HG03457 (cell line): Measurements from ENCODE around the gene PRCC.

ENCODE experiments used
- ATAC-seq: cut with Tn5 transposase; IDR thresholded peaks from one replicate; pipeline ENCODE4 v1.9.1; 2021; ENCODE audit warnings: moderate number of reproducible peaks; ENCODE audit not compliant: unreplicated experiment

PRCC gene

GRCh38 chr1:156840898-156841279 lies 73.6 kb downstream of the PRCC start:
- ATAC-seq: no peak

GRCh38 chr1:156841295-156841855 lies 74.0 kb downstream of the PRCC start:
- no peak for ATAC-seq

GRCh38 chr1:156842618-156843300 lies 75.4 kb downstream of the PRCC start:
- ATAC-seq: no peak

- no peak for ATAC-seq
These were observed 76.8 kb downstream of the PRCC start for GRCh38 chr1:156844102-156844501.

- no peak for ATAC-seq
These were observed 77.3 kb downstream of the PRCC start for GRCh38 chr1:156844638-156845037.

- no peak for ATAC-seq
These were observed 78.0 kb downstream of the PRCC start for GRCh38 chr1:156845055-156845952.

DNA sequence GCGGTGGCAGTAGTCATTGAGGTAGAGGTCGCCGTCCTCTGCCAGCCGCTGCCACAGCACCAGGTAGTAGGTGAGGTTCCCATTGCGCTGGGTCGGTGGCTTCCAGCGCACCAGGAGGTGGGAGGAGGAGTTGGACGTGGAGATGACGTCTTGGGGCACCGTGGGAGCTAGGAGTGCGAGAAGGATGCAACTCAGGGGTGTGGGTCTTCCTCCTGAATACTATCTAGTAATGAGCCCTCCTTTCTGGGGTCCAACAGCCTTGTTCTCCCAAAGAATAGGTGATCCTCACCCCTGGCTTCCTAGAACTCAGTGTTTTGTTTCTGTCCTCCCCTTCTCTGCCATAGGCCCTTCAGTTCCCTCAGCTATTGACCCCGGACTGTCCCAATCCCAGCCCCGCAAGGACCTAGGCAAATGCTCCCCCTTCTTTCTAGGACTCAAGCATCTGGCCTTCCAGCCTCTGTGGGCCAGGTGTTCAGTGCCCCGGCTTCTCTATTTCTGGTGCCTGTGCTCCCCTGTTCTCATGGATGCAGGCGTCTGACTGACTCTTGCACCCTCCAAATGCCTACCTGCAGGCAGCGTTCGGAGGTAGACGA lies 78.7 kb downstream of the PRCC start:
- no peak for ATAC-seq

GRCh38 chr1:156846643-156847042 lies 79.3 kb downstream of the PRCC start:
- no peak for ATAC-seq

DNA sequence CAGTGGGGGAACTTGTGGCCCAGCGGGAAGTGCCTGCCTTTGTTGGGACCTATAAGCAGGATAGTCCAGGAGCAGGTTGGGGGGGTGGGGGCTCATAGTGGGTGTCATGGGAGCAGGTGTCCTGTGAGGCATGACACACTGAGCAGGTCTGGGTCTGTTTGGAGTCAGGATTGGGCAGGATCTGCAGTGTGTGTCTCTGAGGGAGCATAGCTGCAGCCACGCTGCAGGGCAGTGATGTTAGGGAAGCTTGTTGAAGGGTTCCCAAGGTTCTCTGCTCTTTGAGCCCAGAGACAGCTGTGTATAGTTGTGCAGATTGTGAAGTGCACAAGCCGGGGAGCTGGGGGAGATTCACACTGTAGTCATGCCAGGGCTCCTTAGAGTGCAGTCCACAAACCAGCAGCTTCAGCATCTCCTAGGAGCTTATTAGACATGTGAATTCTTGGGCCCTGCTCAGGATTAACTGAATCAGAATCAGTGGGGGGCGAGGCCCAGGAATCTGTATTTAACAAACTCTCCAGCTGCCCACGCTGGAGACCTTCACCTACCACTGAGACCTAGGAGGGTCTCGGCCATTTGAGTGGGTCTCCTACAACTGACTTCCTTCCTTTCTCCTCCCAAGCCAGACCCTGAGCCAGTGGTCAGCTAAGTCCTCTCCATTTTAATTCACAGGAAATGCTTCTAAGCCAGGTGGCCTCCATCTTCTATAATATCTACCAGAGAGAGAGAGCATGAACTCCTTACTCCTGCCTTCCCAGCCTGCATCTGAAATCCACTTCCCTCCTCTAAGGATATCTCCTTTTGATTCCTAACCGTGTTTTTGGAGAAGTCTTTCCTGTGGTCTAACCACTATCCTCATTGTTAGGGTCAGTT lies 80.5 kb downstream of the PRCC start:
- no peak for ATAC-seq

DNA sequence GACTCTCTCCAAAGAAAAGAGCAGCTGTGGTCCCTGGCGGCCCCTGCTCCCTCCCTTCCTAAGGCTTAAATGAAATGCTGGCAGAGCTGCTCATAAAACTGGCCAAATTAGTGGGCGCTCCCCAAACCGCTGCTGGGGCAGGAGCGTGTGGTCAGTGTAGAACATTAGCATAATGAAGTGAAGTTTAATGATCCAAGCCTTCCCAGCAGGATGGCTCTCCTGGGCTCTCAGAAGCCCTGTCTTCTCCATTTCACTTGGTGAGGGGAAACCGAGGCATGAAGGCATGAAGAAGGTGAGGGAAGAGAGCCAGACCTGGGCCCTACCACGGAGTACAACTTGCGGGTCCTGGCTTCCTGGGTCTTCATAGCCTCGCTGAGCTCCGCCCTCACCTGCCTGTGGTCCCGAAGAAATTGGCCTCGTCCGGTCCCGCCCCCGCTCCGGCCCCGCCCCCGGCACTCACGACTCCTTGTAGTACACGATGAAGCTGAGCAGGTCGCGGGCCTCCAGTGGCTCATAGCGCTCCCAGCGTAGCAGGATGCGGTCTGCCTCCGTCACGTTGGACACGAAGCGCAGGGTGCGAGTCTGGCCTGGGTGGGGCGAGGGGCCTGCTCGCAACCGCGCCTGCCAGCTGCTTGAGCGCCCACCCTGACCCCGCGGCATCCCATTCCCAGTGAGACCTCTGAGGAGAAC lies 81.3 kb downstream of the PRCC start:
- ATAC-seq: no peak

DNA sequence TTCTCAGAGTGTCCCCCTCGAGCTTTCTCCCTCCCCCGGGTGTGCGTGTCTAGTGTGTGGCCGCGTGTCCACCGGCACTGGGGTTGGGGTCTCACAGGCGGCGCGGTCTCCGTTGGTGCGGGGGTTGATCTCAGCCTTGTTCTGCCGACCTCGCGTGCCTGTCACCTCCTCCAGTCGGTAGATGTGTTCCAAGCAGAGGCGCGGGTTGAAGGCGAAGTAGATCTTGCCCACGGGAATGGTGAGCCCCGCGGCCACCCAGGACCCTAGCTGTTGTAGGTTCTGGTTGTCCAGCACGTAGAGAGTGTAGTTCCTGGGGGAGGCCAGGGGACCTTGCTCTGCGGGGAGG lies 81.8 kb downstream of the PRCC start:
- ATAC-seq: no peak
